ENCODE measurements around the gene VSTM2B.

- TF ChIP-seq CTCF (conservative IDR thresholded peaks at IDR 0.05 in 1 of 2, IDR thresholded peaks at IDR 0.05 in 1 of 2; ENCODE audit: extremely low read depth in 1 of 2, insufficient read depth in 1 of 2, low read depth in 1 of 2, low read length in 2 of 2) (no peak), EZH2 (IDR thresholded peaks at IDR 0.05; ENCODE audit: borderline replicate concordance, low read length) (no peak)
These were observed 45.4 kb downstream of the VSTM2B start for GRCh38 chr19:29571181-29571580.
